Sigmoid colon (tissue), 4 donors: ENCODE data around the gene MRPL34.

Source experiments
- EP300 ChIP-seq, 4 donors: sonication (generic); formaldehyde crosslinking; IDR thresholded peaks; one replicate each; pipeline ENCODE4 v1.6.1; 2017; ENCODE audit warnings: antibody characterized with exemption in 4 of 4
- POLR2A ChIP-seq, 2 donors: fragments of 450-650 bp; IDR thresholded peaks; one replicate each; pipeline ENCODE4 v1.6.1; 2016; ENCODE audit warnings: antibody characterized with exemption in 2 of 2, mild to moderate bottlenecking in 2 of 2, moderate library complexity in 2 of 2
- POLR2AphosphoS5 ChIP-seq, 4 donors: sonication (generic); formaldehyde crosslinking; IDR thresholded peaks; one replicate each; pipeline ENCODE4 v1.6.1; 2017; ENCODE audit warnings: antibody characterized with exemption in 4 of 4
- TF ChIP-seq, protein P1 (sequence below), 4 experiments: fragments of 450-650 bp in 3 of 4; fragments of 200-600 bp in 1 of 4; IDR thresholded peaks; one replicate each; pipeline ENCODE4 v1.5.1; 2016 to 2019; ENCODE audit warnings: antibody characterized with exemption in 4 of 4, mild to moderate bottlenecking in 3 of 4, moderate library complexity in 2 of 4

DNA sequence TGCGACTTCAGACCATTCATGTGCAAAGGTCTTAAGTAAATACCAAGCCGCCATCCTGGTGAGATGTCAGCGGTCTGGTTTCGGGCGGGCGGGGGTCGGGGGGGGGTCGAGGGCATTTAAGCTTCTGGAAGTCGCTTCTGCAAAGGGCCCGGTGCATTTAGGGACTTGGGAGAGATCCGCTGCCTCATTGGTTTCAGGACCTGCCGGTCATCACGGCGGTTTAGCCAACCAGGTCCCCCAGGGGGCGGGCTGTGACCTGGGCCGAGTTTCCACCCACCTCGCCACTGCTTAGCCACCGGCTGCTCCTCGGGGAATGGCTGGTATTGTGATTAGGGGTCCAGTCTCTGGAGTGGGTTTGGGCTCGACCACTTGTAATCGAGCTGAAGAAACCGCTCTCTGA is 16.2 kb upstream of the MRPL34 start:
- TF ChIP-seq, protein P1, sequence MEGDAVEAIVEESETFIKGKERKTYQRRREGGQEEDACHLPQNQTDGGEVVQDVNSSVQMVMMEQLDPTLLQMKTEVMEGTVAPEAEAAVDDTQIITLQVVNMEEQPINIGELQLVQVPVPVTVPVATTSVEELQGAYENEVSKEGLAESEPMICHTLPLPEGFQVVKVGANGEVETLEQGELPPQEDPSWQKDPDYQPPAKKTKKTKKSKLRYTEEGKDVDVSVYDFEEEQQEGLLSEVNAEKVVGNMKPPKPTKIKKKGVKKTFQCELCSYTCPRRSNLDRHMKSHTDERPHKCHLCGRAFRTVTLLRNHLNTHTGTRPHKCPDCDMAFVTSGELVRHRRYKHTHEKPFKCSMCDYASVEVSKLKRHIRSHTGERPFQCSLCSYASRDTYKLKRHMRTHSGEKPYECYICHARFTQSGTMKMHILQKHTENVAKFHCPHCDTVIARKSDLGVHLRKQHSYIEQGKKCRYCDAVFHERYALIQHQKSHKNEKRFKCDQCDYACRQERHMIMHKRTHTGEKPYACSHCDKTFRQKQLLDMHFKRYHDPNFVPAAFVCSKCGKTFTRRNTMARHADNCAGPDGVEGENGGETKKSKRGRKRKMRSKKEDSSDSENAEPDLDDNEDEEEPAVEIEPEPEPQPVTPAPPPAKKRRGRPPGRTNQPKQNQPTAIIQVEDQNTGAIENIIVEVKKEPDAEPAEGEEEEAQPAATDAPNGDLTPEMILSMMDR (IDR thresholded peaks at IDR 0.05) = no peak
- TF ChIP-seq EP300 (IDR thresholded peaks at IDR 0.05) (no peak), POLR2AphosphoS5 (IDR thresholded peaks at IDR 0.05) (no peak), POLR2A (IDR thresholded peaks at IDR 0.05) (no peak)
